Measurements from ENCODE around the gene NPAS4. TPM values are rescaled to one million over a fixed set of nuclear protein-coding genes. Genes with fewer than 3 reads are reported as not detected.

Gene NPAS4
- total and polyA plus RNA-seq, 9 of the 15 experiments (the other 6 are each of a cell fraction or from before 2014, with no cell fraction given), result not detected

- TF ChIP-seq, protein P1, sequence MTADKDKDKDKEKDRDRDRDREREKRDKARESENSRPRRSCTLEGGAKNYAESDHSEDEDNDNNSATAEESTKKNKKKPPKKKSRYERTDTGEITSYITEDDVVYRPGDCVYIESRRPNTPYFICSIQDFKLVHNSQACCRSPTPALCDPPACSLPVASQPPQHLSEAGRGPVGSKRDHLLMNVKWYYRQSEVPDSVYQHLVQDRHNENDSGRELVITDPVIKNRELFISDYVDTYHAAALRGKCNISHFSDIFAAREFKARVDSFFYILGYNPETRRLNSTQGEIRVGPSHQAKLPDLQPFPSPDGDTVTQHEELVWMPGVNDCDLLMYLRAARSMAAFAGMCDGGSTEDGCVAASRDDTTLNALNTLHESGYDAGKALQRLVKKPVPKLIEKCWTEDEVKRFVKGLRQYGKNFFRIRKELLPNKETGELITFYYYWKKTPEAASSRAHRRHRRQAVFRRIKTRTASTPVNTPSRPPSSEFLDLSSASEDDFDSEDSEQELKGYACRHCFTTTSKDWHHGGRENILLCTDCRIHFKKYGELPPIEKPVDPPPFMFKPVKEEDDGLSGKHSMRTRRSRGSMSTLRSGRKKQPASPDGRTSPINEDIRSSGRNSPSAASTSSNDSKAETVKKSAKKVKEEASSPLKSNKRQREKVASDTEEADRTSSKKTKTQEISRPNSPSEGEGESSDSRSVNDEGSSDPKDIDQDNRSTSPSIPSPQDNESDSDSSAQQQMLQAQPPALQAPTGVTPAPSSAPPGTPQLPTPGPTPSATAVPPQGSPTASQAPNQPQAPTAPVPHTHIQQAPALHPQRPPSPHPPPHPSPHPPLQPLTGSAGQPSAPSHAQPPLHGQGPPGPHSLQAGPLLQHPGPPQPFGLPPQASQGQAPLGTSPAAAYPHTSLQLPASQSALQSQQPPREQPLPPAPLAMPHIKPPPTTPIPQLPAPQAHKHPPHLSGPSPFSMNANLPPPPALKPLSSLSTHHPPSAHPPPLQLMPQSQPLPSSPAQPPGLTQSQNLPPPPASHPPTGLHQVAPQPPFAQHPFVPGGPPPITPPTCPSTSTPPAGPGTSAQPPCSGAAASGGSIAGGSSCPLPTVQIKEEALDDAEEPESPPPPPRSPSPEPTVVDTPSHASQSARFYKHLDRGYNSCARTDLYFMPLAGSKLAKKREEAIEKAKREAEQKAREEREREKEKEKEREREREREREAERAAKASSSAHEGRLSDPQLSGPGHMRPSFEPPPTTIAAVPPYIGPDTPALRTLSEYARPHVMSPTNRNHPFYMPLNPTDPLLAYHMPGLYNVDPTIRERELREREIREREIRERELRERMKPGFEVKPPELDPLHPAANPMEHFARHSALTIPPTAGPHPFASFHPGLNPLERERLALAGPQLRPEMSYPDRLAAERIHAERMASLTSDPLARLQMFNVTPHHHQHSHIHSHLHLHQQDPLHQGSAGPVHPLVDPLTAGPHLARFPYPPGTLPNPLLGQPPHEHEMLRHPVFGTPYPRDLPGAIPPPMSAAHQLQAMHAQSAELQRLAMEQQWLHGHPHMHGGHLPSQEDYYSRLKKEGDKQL (CRISPR knock-in tag; IDR thresholded peaks at IDR 0.05; ENCODE audit: borderline replicate concordance), result peak; percentile 44; the same call in 1 of the 2 replicates
- no peak for TF ChIP-seq SRSF7 (optimal IDR thresholded peaks at IDR 0.05; ENCODE audit: low read depth, low read length)
- 0 out of 4 replicates have a peak, but pooled peaks of 1 of the 2 experiments have one; percentile 21 for TF ChIP-seq MAZ (CRISPR knock-in tag; conservative IDR thresholded peaks at IDR 0.05 in 1 of 2, IDR thresholded peaks at IDR 0.05 in 1 of 2)
- TF ChIP-seq MYNN (IDR thresholded peaks at IDR 0.05), result peak; percentile 30; the same call in 1 of the 2 replicates
- TF ChIP-seq MYNN (CRISPR knock-in tag; IDR thresholded peaks at IDR 0.05), result no peak
- TF ChIP-seq TBL1XR1 (IDR thresholded peaks at IDR 0.05; ENCODE audit: low read length in 2 of 2), result peak in 1 of 2 experiments; percentile 40; a peak in 1 of 4 replicates
- TF ChIP-seq JUNB (CRISPR knock-in tag; conservative IDR thresholded peaks at IDR 0.05), result peak; percentile 75; the same call in 1 of the 2 replicates
- TF ChIP-seq JUN (IDR thresholded peaks at IDR 0.05; ENCODE audit: borderline replicate concordance, low read depth, low read length), result peak; percentile 94
- no peak for TF ChIP-seq JUN (CRISPR knock-in tag; IDR thresholded peaks at IDR 0.05; ENCODE audit: borderline replicate concordance)
- TF ChIP-seq TARDBP (IDR thresholded peaks at IDR 0.05), result no peak
- TF ChIP-seq FIP1L1 (IDR thresholded peaks at IDR 0.05; ENCODE audit: low read depth, low read length, poor library complexity, severe bottlenecking), result no peak
- TF ChIP-seq HDAC3 (IDR thresholded peaks at IDR 0.05; ENCODE audit: borderline replicate concordance, partially characterized antibody), result peak; percentile 57
- TF ChIP-seq, protein P2, sequence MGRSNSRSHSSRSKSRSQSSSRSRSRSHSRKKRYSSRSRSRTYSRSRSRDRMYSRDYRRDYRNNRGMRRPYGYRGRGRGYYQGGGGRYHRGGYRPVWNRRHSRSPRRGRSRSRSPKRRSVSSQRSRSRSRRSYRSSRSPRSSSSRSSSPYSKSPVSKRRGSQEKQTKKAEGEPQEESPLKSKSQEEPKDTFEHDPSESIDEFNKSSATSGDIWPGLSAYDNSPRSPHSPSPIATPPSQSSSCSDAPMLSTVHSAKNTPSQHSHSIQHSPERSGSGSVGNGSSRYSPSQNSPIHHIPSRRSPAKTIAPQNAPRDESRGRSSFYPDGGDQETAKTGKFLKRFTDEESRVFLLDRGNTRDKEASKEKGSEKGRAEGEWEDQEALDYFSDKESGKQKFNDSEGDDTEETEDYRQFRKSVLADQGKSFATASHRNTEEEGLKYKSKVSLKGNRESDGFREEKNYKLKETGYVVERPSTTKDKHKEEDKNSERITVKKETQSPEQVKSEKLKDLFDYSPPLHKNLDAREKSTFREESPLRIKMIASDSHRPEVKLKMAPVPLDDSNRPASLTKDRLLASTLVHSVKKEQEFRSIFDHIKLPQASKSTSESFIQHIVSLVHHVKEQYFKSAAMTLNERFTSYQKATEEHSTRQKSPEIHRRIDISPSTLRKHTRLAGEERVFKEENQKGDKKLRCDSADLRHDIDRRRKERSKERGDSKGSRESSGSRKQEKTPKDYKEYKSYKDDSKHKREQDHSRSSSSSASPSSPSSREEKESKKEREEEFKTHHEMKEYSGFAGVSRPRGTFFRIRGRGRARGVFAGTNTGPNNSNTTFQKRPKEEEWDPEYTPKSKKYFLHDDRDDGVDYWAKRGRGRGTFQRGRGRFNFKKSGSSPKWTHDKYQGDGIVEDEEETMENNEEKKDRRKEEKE (IDR thresholded peaks at IDR 0.05; ENCODE audit: borderline replicate concordance in 1 of 2, control insufficient read depth in 1 of 2, low read depth in 2 of 2, low read length in 1 of 2), result no peak
- peak; percentile 33; the same call in 1 of the 2 replicates for TF ChIP-seq DMBX1 (CRISPR knock-in tag; IDR thresholded peaks at IDR 0.05; ENCODE audit: borderline replicate concordance)
- peak in 2 of 3 experiments; percentile 29 to 88 for TF ChIP-seq YY1 (IDR thresholded peaks at IDR 0.05; ENCODE audit: borderline replicate concordance in 1 of 3, control insufficient read depth in 1 of 3, extremely low read depth in 1 of 3, insufficient read depth in 3 of 3, insufficient read length in 1 of 3, insufficient replicate concordance in 2 of 3, low read depth in 1 of 3, low read length in 2 of 3)
- no peak for TF ChIP-seq ZNF174 (CRISPR knock-in tag; IDR thresholded peaks at IDR 0.05)
Measured at GRCh38 chr11:66418168-66418985, 2.5 kb upstream of the NPAS4 start (continued).
